MM.1S (cell line): ENCODE measurements around the gene ARSK.

Experiments used
- EZH2 ChIP-seq: fragments of 300-600 bp; sonication (generic); optimal IDR thresholded peaks from 2 replicates; pipeline ENCODE3; 2017; ENCODE audit warnings: low read depth, mild to moderate bottlenecking, antibody characterized with exemption, low read length, mixed read lengths
- TF ChIP-seq, protein P1 (sequence below): fragments of 300-600 bp; sonication (generic); IDR thresholded peaks from 2 replicates; pipeline ENCODE4 v1.5.1; 2016; ENCODE audit warnings: antibody characterized with exemption, low read length, mixed read lengths

DNA sequence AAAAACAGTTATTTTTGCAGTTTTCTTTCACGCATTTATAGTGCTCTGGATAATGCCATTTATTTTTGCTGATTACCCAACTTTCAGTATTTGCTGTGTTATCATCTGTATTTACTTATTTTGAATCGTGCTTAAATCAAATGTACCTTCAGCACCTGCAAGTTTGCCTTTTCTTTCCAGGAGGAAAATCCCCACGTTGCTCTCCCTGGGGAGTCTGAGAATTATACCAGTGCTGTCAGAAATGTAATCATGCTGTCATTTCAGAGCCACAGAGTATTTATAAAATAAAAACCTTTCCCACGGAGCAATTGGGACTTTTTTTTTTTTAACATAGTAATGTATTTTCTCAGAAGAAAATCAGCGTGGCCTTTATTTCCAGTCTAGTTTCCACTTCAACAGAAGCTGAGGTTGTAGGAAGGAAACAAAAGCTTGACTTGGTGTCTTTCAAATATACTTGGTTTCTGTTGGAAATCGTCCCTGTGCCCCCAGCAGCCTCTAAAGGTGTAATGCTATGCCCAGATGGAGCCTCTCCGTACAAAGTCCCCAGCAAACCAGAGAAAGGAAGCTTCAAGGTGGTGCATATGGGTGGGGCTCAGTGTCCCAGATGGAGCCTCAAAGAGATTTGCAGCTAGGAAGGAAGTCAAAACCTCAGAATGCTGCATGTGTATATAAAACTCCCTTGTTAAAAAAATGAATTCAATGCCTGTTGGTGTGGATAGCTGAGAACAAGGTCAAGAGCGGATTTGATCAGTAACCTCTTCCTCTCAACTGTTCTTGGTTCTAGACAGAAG lies 67.1 kb downstream of the ARSK start:
- TF ChIP-seq, protein P1, sequence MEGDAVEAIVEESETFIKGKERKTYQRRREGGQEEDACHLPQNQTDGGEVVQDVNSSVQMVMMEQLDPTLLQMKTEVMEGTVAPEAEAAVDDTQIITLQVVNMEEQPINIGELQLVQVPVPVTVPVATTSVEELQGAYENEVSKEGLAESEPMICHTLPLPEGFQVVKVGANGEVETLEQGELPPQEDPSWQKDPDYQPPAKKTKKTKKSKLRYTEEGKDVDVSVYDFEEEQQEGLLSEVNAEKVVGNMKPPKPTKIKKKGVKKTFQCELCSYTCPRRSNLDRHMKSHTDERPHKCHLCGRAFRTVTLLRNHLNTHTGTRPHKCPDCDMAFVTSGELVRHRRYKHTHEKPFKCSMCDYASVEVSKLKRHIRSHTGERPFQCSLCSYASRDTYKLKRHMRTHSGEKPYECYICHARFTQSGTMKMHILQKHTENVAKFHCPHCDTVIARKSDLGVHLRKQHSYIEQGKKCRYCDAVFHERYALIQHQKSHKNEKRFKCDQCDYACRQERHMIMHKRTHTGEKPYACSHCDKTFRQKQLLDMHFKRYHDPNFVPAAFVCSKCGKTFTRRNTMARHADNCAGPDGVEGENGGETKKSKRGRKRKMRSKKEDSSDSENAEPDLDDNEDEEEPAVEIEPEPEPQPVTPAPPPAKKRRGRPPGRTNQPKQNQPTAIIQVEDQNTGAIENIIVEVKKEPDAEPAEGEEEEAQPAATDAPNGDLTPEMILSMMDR = no peak
- TF ChIP-seq EZH2 = no peak
